GM21381 (cell line): ENCODE measurements around the gene MIGA1.
"Not testable (repeated sequence)": the region's sequence is repeated elsewhere in the genome, so short reads cannot be mapped to it uniquely, and the experiment has no call there.

Source experiments
- ATAC-seq: cut with Tn5 transposase; IDR thresholded peaks from one replicate; pipeline ENCODE4 v1.9.1; 2021; ENCODE audit warnings: mild to moderate bottlenecking, moderate library complexity; ENCODE audit not compliant: unreplicated experiment

MIGA1 gene

GRCh38 chr1:77779529-77780281 lies at the start of gene MIGA1:
TSS of gene MIGA1 (plus strand) at chr1:77779649. CDS start at chr1:77783253, 3,604 bp downstream.
- peak; percentile 89 for ATAC-seq

- no peak for ATAC-seq
Observed at GRCh38 chr1:77732090-77732489, 47.4 kb upstream of the MIGA1 start.

GRCh38 chr1:77739235-77739634 lies 40.2 kb upstream of the MIGA1 start:
- no peak for ATAC-seq

GRCh38 chr1:77741316-77741715 lies 38.1 kb upstream of the MIGA1 start:
- no peak for ATAC-seq

GRCh38 chr1:77742011-77742555 lies 37.4 kb upstream of the MIGA1 start:
- ATAC-seq: no peak

GRCh38 chr1:77744576-77744975 lies 34.9 kb upstream of the MIGA1 start:
- ATAC-seq: no peak

GRCh38 chr1:77749489-77749888 lies 30.0 kb upstream of the MIGA1 start:
- not testable (repeated sequence) for ATAC-seq

GRCh38 chr1:77756052-77756754 lies 23.2 kb upstream of the MIGA1 start:
- ATAC-seq: no peak

GRCh38 chr1:77757066-77757584 lies 22.3 kb upstream of the MIGA1 start:
- ATAC-seq: no peak

GRCh38 chr1:77757603-77758002 lies 21.8 kb upstream of the MIGA1 start:
- no peak for ATAC-seq

- peak; percentile 96 for ATAC-seq
Observed at GRCh38 chr1:77759071-77760028, 20.1 kb upstream of the MIGA1 start, which contains the start of gene USP33. TSS of gene USP33 (minus strand) at chr1:77759852. CDS start at chr1:77741697, 18,155 bp downstream.

GRCh38 chr1:77762072-77762476 lies 17.4 kb upstream of the MIGA1 start:
- no peak for ATAC-seq

GRCh38 chr1:77768006-77768405 lies 11.4 kb upstream of the MIGA1 start:
- ATAC-seq: no peak

GRCh38 chr1:77776007-77776700 lies 3.3 kb upstream of the MIGA1 start:
- ATAC-seq: no peak

- peak; percentile 41 for ATAC-seq
Observed at GRCh38 chr1:77781683-77782082, 2.2 kb downstream of the MIGA1 start.

GRCh38 chr1:77783141-77783540 lies 3.7 kb downstream of the MIGA1 start:
- ATAC-seq: no peak

GRCh38 chr1:77786093-77786741 lies 6.8 kb downstream of the MIGA1 start:
- ATAC-seq: not testable (repeated sequence)

GRCh38 chr1:77794550-77794949 lies 15.1 kb downstream of the MIGA1 start:
- ATAC-seq: no peak

GRCh38 chr1:77796695-77797405 lies 17.4 kb downstream of the MIGA1 start:
- ATAC-seq: no peak
